GM12874 (cell line): ENCODE results near the gene FBXW11.

ENCODE experiments used
- CTCF ChIP-seq: IDR thresholded peaks from 2 replicates; pipeline ENCODE4 v1.5.1; 2011; ENCODE audit warnings: low read depth, mild to moderate bottlenecking, control low read depth, low read length, moderate library complexity; ENCODE audit not compliant: insufficient read depth

Gene FBXW11

GRCh38 chr5:171898879-171899278, 107.6 kb downstream of the FBXW11 start:
- no peak for TF ChIP-seq CTCF

- TF ChIP-seq CTCF: no peak
These were observed 108.1 kb downstream of the FBXW11 start for GRCh38 chr5:171898386-171898785.

- TF ChIP-seq CTCF: no peak
These were observed 109.2 kb downstream of the FBXW11 start for GRCh38 chr5:171897231-171897630.

- no peak for TF ChIP-seq CTCF
These were observed 111.4 kb downstream of the FBXW11 start for GRCh38 chr5:171895081-171895480.

- no peak for TF ChIP-seq CTCF
These were observed 113.0 kb downstream of the FBXW11 start for GRCh38 chr5:171893290-171893886.

- no peak for TF ChIP-seq CTCF
These were observed 114.8 kb downstream of the FBXW11 start for GRCh38 chr5:171891595-171891994.

GRCh38 chr5:171891150-171891549, 115.3 kb downstream of the FBXW11 start:
- no peak for TF ChIP-seq CTCF

GRCh38 chr5:171888051-171888481, 118.4 kb downstream of the FBXW11 start:
- no peak for TF ChIP-seq CTCF
